Liver (tissue), 2 donors: ENCODE results near the gene NTNG1.

Experiments used
- TF ChIP-seq, protein P1 (sequence below): fragments of 150-350 bp; IDR thresholded peaks from 2 replicates; pipeline ENCODE4 v1.5.1; 2017; ENCODE audit warnings: improper control_type of control experiment, low read depth, low read length; ENCODE audit not compliant: missing input control
- TF ChIP-seq, protein P2 (sequence below): IDR thresholded peaks from 2 replicates; pipeline ENCODE4 v1.6.1; 2016; ENCODE audit warnings: antibody characterized with exemption
- donor health status: healthy.

DNA sequence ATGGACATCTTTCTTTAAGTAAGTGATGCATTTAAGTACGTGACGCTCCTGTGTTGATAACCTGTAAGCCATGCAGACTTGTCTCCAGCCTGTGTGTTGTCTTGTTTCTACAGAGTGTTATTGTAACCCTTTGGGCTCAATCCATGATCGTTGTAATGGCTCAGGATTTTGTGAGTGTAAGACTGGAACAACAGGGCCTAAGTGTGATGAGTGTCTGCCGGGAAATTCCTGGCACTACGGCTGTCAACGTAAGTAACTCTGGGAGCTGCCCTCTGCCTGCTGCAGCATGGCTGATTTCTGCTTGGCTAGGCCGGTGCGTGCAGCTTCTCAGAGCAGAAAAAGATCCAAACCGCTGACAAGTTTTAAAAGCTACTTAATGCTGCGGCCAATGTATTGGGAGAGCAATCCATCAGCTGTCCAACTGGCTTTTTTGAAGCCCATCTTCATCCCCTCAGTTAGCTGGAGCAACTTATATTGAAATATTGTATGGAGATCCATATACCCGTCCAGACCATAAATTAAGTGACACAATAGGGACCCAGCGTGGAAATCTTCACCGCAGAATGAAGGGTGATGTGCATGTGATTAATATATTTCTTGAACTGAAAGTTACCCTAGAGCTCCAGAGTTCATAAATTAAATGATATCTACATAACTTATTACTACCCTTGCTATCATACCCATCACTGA, 295.9 kb downstream of the NTNG1 start:
- TF ChIP-seq, protein P1, sequence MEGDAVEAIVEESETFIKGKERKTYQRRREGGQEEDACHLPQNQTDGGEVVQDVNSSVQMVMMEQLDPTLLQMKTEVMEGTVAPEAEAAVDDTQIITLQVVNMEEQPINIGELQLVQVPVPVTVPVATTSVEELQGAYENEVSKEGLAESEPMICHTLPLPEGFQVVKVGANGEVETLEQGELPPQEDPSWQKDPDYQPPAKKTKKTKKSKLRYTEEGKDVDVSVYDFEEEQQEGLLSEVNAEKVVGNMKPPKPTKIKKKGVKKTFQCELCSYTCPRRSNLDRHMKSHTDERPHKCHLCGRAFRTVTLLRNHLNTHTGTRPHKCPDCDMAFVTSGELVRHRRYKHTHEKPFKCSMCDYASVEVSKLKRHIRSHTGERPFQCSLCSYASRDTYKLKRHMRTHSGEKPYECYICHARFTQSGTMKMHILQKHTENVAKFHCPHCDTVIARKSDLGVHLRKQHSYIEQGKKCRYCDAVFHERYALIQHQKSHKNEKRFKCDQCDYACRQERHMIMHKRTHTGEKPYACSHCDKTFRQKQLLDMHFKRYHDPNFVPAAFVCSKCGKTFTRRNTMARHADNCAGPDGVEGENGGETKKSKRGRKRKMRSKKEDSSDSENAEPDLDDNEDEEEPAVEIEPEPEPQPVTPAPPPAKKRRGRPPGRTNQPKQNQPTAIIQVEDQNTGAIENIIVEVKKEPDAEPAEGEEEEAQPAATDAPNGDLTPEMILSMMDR: no peak
- TF ChIP-seq, protein P2, sequence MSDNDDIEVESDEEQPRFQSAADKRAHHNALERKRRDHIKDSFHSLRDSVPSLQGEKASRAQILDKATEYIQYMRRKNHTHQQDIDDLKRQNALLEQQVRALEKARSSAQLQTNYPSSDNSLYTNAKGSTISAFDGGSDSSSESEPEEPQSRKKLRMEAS: no peak
